MM.1S (cell line): ENCODE results near the gene RHOA.
A peak's percentile ranks its signal among the peaks of the same experiment; 100 is the strongest.

Source experiments
- EZH2 ChIP-seq: fragments of 300-600 bp; sonication (generic); optimal IDR thresholded peaks from 2 replicates; pipeline ENCODE3; 2017; ENCODE audit warnings: low read depth, mild to moderate bottlenecking, antibody characterized with exemption, low read length, mixed read lengths
- TF ChIP-seq, protein P1 (sequence below): fragments of 300-600 bp; sonication (generic); IDR thresholded peaks from 2 replicates; pipeline ENCODE4 v1.5.1; 2016; ENCODE audit warnings: antibody characterized with exemption, low read length, mixed read lengths

DNA sequence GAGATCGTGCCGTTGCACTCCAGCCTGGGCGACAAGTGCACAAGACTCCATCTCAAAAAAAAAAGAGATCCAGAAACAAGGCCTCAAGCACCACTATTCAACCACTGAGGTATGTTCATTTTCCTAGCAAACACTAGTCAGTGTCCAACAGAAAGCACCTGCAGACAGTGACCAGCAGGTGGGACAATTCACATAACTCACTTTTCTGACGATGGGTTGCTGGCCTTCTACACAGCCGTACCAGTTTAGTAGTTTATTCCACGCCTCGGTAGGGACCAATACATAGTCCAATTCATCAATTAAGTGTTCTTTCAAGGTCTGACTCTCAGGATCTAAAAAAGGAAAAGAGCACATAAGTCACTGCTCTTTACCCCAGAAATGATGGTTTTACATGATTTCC lies 84.3 kb downstream of the RHOA start:
- TF ChIP-seq, protein P1, sequence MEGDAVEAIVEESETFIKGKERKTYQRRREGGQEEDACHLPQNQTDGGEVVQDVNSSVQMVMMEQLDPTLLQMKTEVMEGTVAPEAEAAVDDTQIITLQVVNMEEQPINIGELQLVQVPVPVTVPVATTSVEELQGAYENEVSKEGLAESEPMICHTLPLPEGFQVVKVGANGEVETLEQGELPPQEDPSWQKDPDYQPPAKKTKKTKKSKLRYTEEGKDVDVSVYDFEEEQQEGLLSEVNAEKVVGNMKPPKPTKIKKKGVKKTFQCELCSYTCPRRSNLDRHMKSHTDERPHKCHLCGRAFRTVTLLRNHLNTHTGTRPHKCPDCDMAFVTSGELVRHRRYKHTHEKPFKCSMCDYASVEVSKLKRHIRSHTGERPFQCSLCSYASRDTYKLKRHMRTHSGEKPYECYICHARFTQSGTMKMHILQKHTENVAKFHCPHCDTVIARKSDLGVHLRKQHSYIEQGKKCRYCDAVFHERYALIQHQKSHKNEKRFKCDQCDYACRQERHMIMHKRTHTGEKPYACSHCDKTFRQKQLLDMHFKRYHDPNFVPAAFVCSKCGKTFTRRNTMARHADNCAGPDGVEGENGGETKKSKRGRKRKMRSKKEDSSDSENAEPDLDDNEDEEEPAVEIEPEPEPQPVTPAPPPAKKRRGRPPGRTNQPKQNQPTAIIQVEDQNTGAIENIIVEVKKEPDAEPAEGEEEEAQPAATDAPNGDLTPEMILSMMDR: peak; percentile 29; the same call in 1 of the 2 replicates
- TF ChIP-seq EZH2: no peak
